GM18517 (cell line): ENCODE results near the gene ENTREP3.
"Not testable (repeated sequence)": the region's sequence is repeated elsewhere in the genome, so short reads cannot be mapped to it uniquely, and the experiment has no call there.

Source experiments
- ATAC-seq: cut with Tn5 transposase; IDR thresholded peaks from one replicate; pipeline ENCODE4 v1.9.1; 2021; ENCODE audit warnings: mild to moderate bottlenecking, moderate library complexity; ENCODE audit not compliant: unreplicated experiment

ENTREP3 gene

GRCh38 chr1:155255243-155256007 is at the start of gene ENTREP3:
Gene ENTREP3, minus strand, starts transcription at chr1:155255483. Its CDS starts 606 bp downstream, at chr1:155254877.
- ATAC-seq: no peak

GRCh38 chr1:155304558-155305063 is 49.3 kb upstream of the ENTREP3 start:
- ATAC-seq: no peak

- ATAC-seq: no peak
Measured at GRCh38 chr1:155301342-155301841, 46.1 kb upstream of the ENTREP3 start, which contains the start of gene PKLR. Gene PKLR, minus strand, starts transcription at chr1:155301438. Its CDS starts 43 bp downstream, at chr1:155301395.

GRCh38 chr1:155300553-155301329 is 45.5 kb upstream of the ENTREP3 start:
- no peak for ATAC-seq

GRCh38 chr1:155300024-155300423 is 44.7 kb upstream of the ENTREP3 start:
- ATAC-seq: no peak

- ATAC-seq: no peak
Measured at GRCh38 chr1:155297384-155297783, 42.1 kb upstream of the ENTREP3 start.

GRCh38 chr1:155296661-155297060 is 41.4 kb upstream of the ENTREP3 start:
- ATAC-seq: no peak

GRCh38 chr1:155295942-155296267 is 40.6 kb upstream of the ENTREP3 start:
- ATAC-seq: no peak

- ATAC-seq: no peak
Measured at GRCh38 chr1:155295183-155295941, 40.1 kb upstream of the ENTREP3 start.

- ATAC-seq: no peak
Measured at GRCh38 chr1:155294520-155295182, 39.4 kb upstream of the ENTREP3 start.

- ATAC-seq: no peak
Measured at GRCh38 chr1:155293086-155293749, 37.9 kb upstream of the ENTREP3 start.

GRCh38 chr1:155291006-155291405 is 35.7 kb upstream of the ENTREP3 start:
- not testable (repeated sequence) for ATAC-seq

- no peak for ATAC-seq
Measured at GRCh38 chr1:155287987-155288543, 32.8 kb upstream of the ENTREP3 start.

- no peak for ATAC-seq
Measured at GRCh38 chr1:155286544-155286943, 31.3 kb upstream of the ENTREP3 start.

- ATAC-seq: no peak
Measured at GRCh38 chr1:155285631-155286044, 30.4 kb upstream of the ENTREP3 start.

- no peak for ATAC-seq
Measured at GRCh38 chr1:155285063-155285462, 29.8 kb upstream of the ENTREP3 start.

- no peak for ATAC-seq
Measured at GRCh38 chr1:155284476-155284875, 29.2 kb upstream of the ENTREP3 start.

- no peak for ATAC-seq
Measured at GRCh38 chr1:155282488-155283091, 27.3 kb upstream of the ENTREP3 start.

GRCh38 chr1:155279268-155279667 is 24.0 kb upstream of the ENTREP3 start:
- ATAC-seq: no peak
